HepG2 (cell line): ENCODE measurements around the gene SAMSN1. TPM values are rescaled to one million over a fixed set of nuclear protein-coding genes. Genes with fewer than 3 reads are reported as not detected.

Experiments
- ATAC-seq: fragments of 200-7000 bp; cut with Tn5 transposase; 3 replicates; pipeline ENCODE4 v1.9.1; 2020; ENCODE audit warnings: mild to moderate bottlenecking, moderate library complexity
- BruUV-seq: library from RNA; stranded (reverse); fragments of 400-500 nt; replicated peaks from 2 replicates; lab custom pipeline; 2021; lab: Mats Ljungman, UMichigan
- CTCF ChIA-PET: fragments of 300-600 bp; formaldehyde crosslinking; extraction: SDS; loops from one replicate; lab custom pipeline; 2021; ENCODE audit warnings: low total read pairs, inconsistent platforms, low intra/inter-chr PET ratio; lab: Yijun Ruan, JAX
- POLR2A ChIA-PET: fragments of 350-600 bp; sonication (Branson Sonifier 250); formaldehyde crosslinking; loops from one replicate; lab custom pipeline; 2020; ENCODE audit warnings: antibody characterized with exemption, inconsistent platforms; lab: Yijun Ruan, JAX
- DNase-seq: peaks from one replicate; pipeline ENCODE4 v3.0.0-alpha.2; 2015; ENCODE audit warnings: low spot score
- FAIRE-seq: peaks from 3 replicates; lab custom pipeline; 2011; peaks lifted over from hg19 to GRCh38; lab: Jason Lieb, UNC
- H2AFZ ChIP-seq: one replicate; pipeline ENCODE4 v1.6.1; 2011; ENCODE audit warnings: low read length, inconsistent platforms
- H3K27ac ChIP-seq: fragments of 300-600 bp; 3 replicates; pipeline ENCODE4 v1.8.0; 2011; ENCODE audit warnings: mixed run types, mild to moderate bottlenecking, mixed read lengths, low read length, inconsistent platforms; ENCODE audit not compliant: insufficient read depth; ENCODE audit errors: extremely low read length
- H3K27me3 ChIP-seq, 2 experiments: fragments of 200-600 bp in 1 of 2; 2 replicates in 1 of 2; 3 replicates in 1 of 2; pipeline versions ENCODE4 v1.6.0 to v1.8.0; 2011; ENCODE audit warnings: low read length in 2 of 2, mild to moderate bottlenecking in 2 of 2, moderate library complexity in 2 of 2, inconsistent platforms in 1 of 2; ENCODE audit not compliant: insufficient read depth in 2 of 2, control insufficient read depth in 1 of 2
- H3K36me3 ChIP-seq, 2 experiments: fragments of 200-600 bp in 1 of 2; replicated peaks in 1 of 2; 2 replicates in 1 of 2; 3 replicates in 1 of 2; pipeline versions ENCODE4 v1.5.1 to v1.8.0; 2011; ENCODE audit warnings: low read length in 2 of 2, inconsistent platforms in 1 of 2; ENCODE audit not compliant: insufficient read depth in 2 of 2, control insufficient read depth in 1 of 2
- H3K4me1 ChIP-seq: 2 replicates; pipeline ENCODE4 v1.5.1; 2012; ENCODE audit warnings: low read length, inconsistent platforms; ENCODE audit not compliant: insufficient read depth
- H3K4me2 ChIP-seq: 2 replicates; pipeline ENCODE4 v1.6.0; 2011; ENCODE audit warnings: low read depth, low read length, inconsistent platforms
- H3K4me3 ChIP-seq, 3 experiments: fragments of 200-600 bp in 1 of 3; sonication (generic), shearing (Covaris generic) in 1 of 3; replicated peaks in 1 of 3; 2 replicates each; pipeline ENCODE4 v1.5.1; 2011 to 2016; ENCODE audit warnings: low read length in 3 of 3, inconsistent platforms in 2 of 3, low read depth in 2 of 3, mild to moderate bottlenecking in 2 of 3, control low read depth in 1 of 3, mixed read lengths in 1 of 3; ENCODE audit not compliant: insufficient read depth in 1 of 3
- H3K79me2 ChIP-seq: one replicate; pipeline ENCODE4 v1.6.1; 2011; ENCODE audit warnings: low read length, inconsistent platforms; ENCODE audit not compliant: insufficient read depth
- H3K9ac ChIP-seq: 2 replicates; pipeline ENCODE4 v1.6.0; 2011; ENCODE audit warnings: mild to moderate bottlenecking, low read depth, low read length, inconsistent platforms; ENCODE audit not compliant: insufficient read depth
- H3K9me3 ChIP-seq: 2 replicates; pipeline ENCODE4 v1.5.1; 2012; ENCODE audit warnings: mild to moderate bottlenecking, low read length
- H4K20me1 ChIP-seq: 2 replicates; pipeline ENCODE4 v1.6.0; 2011; ENCODE audit warnings: inconsistent platforms, mild to moderate bottlenecking, low read length, moderate library complexity; ENCODE audit not compliant: insufficient read depth
- CC2D1A ChIP-seq: sonication (generic); formaldehyde crosslinking; IDR thresholded peaks from 2 replicates; pipeline ENCODE4 v1.8.1; 2023; ENCODE audit warnings: mild to moderate bottlenecking, missing genetic modification reagents
- CCAR2 ChIP-seq: fragments of 200-400 bp; formaldehyde crosslinking; optimal IDR thresholded peaks from 2 replicates; pipeline ENCODE3; 2018; ENCODE audit warnings: low read depth, mild to moderate bottlenecking, low read length, moderate library complexity
- FOXA1 ChIP-seq, 2 experiments: fragments of 450-650 bp in 1 of 2; sonication (generic) in 1 of 2; formaldehyde crosslinking in 1 of 2; IDR thresholded peaks; 2 replicates each; pipeline versions ENCODE4 v1.4.0 to v1.6.1; 2016 to 2020; ENCODE audit warnings: missing genetic modification reagents in 1 of 2
- MATR3 ChIP-seq: sonication (generic); formaldehyde crosslinking; IDR thresholded peaks from 2 replicates; pipeline ENCODE4 v1.4.0; 2020; ENCODE audit warnings: missing genetic modification reagents
- MLLT10 ChIP-seq: sonication (generic); formaldehyde crosslinking; IDR thresholded peaks from 2 replicates; pipeline ENCODE4 v1.4.0; 2020; ENCODE audit warnings: missing genetic modification reagents
- NRL ChIP-seq: sonication (generic); formaldehyde crosslinking; IDR thresholded peaks from 2 replicates; pipeline ENCODE4 v1.5.0; 2020; ENCODE audit warnings: missing genetic modification reagents, mild to moderate bottlenecking, moderate library complexity, borderline replicate concordance
- ZBTB21 ChIP-seq: sonication (generic); formaldehyde crosslinking; IDR thresholded peaks from 2 replicates; pipeline ENCODE4 v1.4.0; 2020; ENCODE audit warnings: missing genetic modification reagents
- ZMYM3 ChIP-seq: sonication (generic); formaldehyde crosslinking; IDR thresholded peaks from 2 replicates; pipeline ENCODE4 v1.5.1; 2020; ENCODE audit warnings: mild to moderate bottlenecking, missing genetic modification reagents
- ZNF570 ChIP-seq: sonication (generic); formaldehyde crosslinking; IDR thresholded peaks from 2 replicates; pipeline ENCODE4 v1.4.0; 2020; ENCODE audit warnings: mild to moderate bottlenecking, missing genetic modification reagents, borderline replicate concordance
- ZNF737 ChIP-seq: sonication (generic); formaldehyde crosslinking; IDR thresholded peaks from 2 replicates; pipeline ENCODE4 v1.5.0; 2020; ENCODE audit warnings: missing genetic modification reagents, mild to moderate bottlenecking, borderline replicate concordance
- ZNF839 ChIP-seq: sonication (generic); formaldehyde crosslinking; IDR thresholded peaks from 2 replicates; pipeline ENCODE4 v1.4.0; 2020; ENCODE audit warnings: missing genetic modification reagents, mild to moderate bottlenecking, borderline replicate concordance
- WGBS: methylation state at CpG from one replicate; pipeline ENCODE4 v1.1.6; 2017; ENCODE audit warnings: low lambda C conversion rate; 5-methylcytosine and 5-hydroxymethylcytosine counted together
- in situ Hi-C: cut with HindIII; loops from 2 replicates; pipeline ENCODE4 v1.10.0; 2017; ENCODE audit warnings: low pct_unique_long_range_greater_than_20kb; ENCODE audit not compliant: extremely low pct_ligation_motif_present
- intact Hi-C: fragments of 100-400 bp; cut with micrococcal nuclease; formaldehyde crosslinking; loops from one replicate; pipeline ENCODE4 v1.10.0; 2022; ENCODE audit not compliant: unreplicated experiment
- polyA plus RNA-seq, 8 experiments: library from polyadenylated mRNA; depleted of rRNA in 3 of 8; stranded (reverse) in 7 of 8; unstranded in 1 of 8; fragments of >200 nt; fragmentation: Illumina TruSeq in 4 of 8; extraction: Trizol in 4 of 8; gene quantifications; 2 replicates each; pipeline versions ENCODE4 v1.2.1 to v1.2.3, GENCODE V29; 2011 to 2016; ENCODE audit warnings: low read depth in 4 of 8, missing spikeins in 1 of 8, mixed read lengths in 1 of 8; ENCODE audit not compliant: insufficient read depth in 1 of 8
- total RNA-seq, 5 experiments: library from RNA; depleted of rRNA; stranded (reverse); fragments of >200 nt; fragmentation: Illumina TruSeq; extraction: Trizol; gene quantifications; 2 replicates each; pipeline ENCODE4 v1.2.3, GENCODE V29; 2016; ENCODE audit warnings: low read depth in 1 of 5
- TF ChIP-seq, protein P1 (sequence below): sonication (generic); formaldehyde crosslinking; IDR thresholded peaks from 2 replicates; pipeline ENCODE4 v1.4.0; 2020; ENCODE audit warnings: missing genetic modification reagents, borderline replicate concordance

SAMSN1 gene
- total and polyA plus RNA-seq, 2 of the 13 experiments (the other 11 are each of a cell fraction or from before 2014, with no cell fraction given) = 0.09 TPM; not detected in 1

DNA sequence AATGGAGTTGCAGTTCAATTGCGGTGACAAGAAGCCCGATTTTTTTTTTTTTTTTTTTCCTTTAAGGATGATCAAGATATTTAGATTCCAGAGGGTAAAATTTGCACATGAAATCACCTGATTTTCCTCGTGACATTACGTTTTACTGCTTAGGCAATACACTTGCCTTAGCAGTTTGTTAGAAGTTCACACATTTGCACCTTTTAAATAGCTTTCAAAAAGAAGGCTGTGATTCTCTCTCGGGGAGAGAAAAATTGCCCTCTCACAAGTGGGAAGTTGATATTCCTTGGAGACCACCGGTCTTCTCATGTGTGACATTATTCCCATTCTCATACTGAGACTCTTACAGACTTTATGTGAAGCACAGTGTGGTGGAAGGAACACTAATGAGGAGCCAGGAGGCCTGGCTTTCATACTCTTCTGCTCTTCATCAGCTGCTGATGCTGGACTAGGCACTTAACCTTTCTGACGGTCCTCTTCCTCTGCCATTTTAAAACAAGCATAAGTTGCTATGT lies 93.3 kb downstream of the SAMSN1 start:
- intact Hi-C loops = no loop called here
- H2AFZ ChIP-seq = no peak overlapping the region
- CTCF ChIA-PET = no interaction called here

More for the DNA sequence above, 93.3 kb downstream of the SAMSN1 start:
- in situ Hi-C loops = no loop called here
- 15% methylated on average over 7 of the region's 7 CpGs for WGBS
- BruUV-seq = no TSS peak
- Histone ChIP-seq H3K36me3 (no peaks in the 10 kb centered on the region), H3K4me3 (no peak overlapping the region), H3K4me2 (no peak overlapping the region), H4K20me1 (no peaks in the 10 kb centered on the region), H3K4me1 (no peaks in the 10 kb centered on the region), H3K9me3 (no peaks in the 10 kb centered on the region), H3K9ac (no peak overlapping the region), H3K27me3 (no peaks in the 10 kb centered on the region), H3K79me2 (no peaks in the 10 kb centered on the region), H3K27ac (no peak overlapping the region)
- POLR2A ChIA-PET = no interaction called here
- DNase-seq = no peak
- no peak for ATAC-seq
- TF ChIP-seq NRL = no peak
- TF ChIP-seq ZNF737 = no peak
- no peak for TF ChIP-seq MATR3 (CRISPR knock-in tag)
- no peak for TF ChIP-seq ZNF570 (CRISPR knock-in tag)
- TF ChIP-seq CCAR2 = no peak
- no peak for TF ChIP-seq CC2D1A (CRISPR knock-in tag)
- TF ChIP-seq ZMYM3 (CRISPR knock-in tag) = no peak
- no peak for TF ChIP-seq ZNF839 (CRISPR knock-in tag)
- TF ChIP-seq FOXA1 (IDR thresholded peaks at IDR 0.05) = no peak
- TF ChIP-seq FOXA1 (CRISPR knock-in tag; IDR thresholded peaks at IDR 0.05) = no peak
- no peak for TF ChIP-seq MLLT10 (CRISPR knock-in tag)
- TF ChIP-seq ZBTB21 (CRISPR knock-in tag) = no peak
- TF ChIP-seq, protein P1, sequence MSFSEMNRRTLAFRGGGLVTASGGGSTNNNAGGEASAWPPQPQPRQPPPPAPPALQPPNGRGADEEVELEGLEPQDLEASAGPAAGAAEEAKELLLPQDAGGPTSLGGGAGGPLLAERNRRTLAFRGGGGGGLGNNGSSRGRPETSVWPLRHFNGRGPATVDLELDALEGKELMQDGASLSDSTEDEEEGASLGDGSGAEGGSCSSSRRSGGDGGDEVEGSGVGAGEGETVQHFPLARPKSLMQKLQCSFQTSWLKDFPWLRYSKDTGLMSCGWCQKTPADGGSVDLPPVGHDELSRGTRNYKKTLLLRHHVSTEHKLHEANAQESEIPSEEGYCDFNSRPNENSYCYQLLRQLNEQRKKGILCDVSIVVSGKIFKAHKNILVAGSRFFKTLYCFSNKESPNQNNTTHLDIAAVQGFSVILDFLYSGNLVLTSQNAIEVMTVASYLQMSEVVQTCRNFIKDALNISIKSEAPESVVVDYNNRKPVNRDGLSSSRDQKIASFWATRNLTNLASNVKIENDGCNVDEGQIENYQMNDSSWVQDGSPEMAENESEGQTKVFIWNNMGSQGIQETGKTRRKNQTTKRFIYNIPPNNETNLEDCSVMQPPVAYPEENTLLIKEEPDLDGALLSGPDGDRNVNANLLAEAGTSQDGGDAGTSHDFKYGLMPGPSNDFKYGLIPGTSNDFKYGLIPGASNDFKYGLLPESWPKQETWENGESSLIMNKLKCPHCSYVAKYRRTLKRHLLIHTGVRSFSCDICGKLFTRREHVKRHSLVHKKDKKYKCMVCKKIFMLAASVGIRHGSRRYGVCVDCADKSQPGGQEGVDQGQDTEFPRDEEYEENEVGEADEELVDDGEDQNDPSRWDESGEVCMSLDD = no peak
- no peak for FAIRE-seq
